Stimulated activated CD4-positive, alpha-beta T cell treated with anti-CD3 and anti-CD28 coated beads, Interleukin-2, amount 100 ng/mL, for 48 hours (primary cell): ENCODE measurements around the gene UCP3.

Source experiments
- DNase-seq, 2 donors: peaks; one replicate each; pipeline ENCODE4 v3.0.0-alpha.2; 2020

UCP3 gene

DNA sequence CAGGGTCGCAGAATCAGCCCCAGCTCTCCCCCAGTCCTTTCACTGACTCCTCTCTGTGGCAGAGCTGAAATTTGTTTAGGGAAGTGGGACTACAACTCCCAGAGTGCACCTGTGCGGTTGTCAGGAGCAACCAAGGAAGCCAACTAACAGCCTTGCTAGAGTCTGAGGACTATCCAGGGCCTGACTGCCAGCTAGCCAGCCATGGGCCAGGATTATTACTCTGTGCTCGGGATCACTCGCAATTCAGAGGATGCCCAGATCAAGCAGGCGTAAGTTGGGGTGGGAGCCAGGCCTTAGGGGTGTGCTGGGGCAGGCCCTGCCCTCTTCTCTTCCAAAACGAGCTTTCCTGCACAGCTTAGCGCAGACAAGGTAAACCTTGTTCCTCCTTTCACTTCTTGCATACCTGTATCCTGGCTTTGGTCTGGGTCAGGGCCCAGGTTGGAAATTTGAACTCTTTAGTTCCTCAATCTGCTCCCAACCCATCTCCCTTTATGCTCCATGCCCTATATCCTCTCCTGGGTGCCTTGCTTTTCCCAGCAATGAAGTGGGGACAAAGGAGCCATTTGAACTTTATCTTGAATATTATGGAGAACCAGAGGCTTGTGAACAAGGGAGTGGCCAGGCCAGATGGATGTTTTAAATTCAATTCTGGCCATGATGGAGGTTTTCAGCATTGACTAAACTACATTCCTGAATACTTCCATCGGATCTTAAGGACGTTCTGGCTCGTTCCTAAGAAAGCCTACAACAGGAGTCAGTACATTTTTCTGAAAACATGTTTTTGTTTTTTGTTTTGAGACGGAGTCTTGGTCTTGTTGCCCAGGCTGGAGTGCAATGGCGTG, 57.8 kb downstream of the UCP3 start, which contains the start of gene DNAJB13:
Gene DNAJB13, plus strand, starts transcription at position 158 of the 842 bp plus-strand sequence. Its CDS starts 44 bp downstream, at position 202.
- no peak for DNase-seq
